SKM-1 treated with dmso at 0.1 percent for 144 hours (cell line): ENCODE data around the gene DUT.

Experiments used
- DNase-seq: peaks from one replicate; lab custom pipeline; 2025; ENCODE audit not compliant: unreplicated experiment; lab: John Stamatoyannopoulos, UW

DUT gene

DNA sequence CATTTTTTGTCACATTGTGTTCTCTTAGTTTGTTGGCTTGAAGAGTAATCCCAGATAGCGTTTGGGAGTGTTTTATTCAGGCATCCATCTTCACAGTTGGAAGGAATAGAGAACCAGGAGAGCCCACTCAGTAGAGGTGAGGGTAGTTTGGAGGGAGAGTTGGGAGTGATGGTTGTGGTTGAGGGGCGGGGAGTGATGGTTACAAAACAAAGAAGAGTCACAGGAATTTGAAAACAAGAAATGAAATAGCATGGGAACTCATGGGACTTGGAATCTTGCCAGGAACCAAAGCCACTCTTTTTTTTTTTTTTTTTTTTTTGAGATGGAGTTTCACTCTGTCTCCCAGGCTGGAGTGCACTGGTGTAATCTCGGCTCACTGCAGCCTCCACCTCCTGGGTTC, 36.3 kb downstream of the DUT start:
- no peak for DNase-seq

DNA sequence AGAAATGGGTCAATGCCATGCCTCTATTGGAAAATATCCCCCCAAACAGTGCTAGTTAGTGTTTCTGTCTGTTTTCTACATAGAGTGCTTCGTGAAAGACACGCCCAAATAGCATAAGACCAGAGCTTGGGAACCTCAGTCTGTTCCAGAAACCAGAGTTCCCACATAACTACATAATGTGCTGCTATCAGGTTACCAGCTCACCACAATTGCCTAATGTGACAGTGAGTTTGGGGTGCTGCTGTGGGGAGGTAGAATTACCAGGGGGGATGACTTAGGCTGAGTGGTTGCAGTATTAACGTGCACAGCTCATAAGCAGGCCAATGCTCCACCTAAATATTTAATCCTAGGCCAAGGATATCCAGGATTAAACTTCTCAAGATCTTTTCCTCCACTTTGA, 39.2 kb downstream of the DUT start:
- no peak for DNase-seq

DNA sequence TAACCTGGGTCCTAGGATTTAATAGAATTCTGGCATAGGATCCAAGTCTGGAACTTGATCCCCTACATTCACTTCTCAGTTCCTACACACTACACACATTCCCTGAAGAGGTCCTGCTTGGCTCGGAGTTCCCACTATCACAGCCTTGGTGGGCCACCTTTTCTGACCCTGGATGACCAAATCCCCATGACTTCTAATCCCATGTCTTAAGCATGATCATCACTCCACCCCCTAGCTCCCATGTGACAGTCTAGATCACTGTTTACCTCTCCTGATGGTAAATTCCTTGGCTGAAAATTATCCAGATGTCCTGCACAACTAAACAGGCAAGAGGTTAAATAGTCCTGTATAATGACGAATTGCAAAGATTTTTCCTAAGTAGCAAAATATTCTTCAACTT, 40.3 kb downstream of the DUT start:
- DNase-seq = no peak

DNA sequence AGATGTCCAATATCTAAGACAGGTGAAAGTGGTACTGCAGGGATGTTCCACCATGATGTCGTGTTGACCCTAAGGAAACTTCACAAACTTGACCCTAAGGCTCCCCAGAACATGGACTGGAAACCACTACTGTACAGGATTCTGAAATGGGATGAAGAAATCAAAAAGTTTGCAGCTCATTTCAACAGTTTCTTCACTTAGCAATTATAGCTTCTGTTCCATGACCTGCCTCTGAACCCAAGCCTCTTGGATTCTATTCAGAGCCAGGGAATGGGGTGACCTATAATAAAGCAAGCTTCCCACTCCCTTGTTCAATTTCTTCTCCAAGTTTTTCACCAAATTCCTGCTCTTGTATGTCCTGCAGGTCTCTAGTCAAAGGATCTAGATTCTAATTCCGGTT, 40.7 kb downstream of the DUT start:
- no peak for DNase-seq

DNA sequence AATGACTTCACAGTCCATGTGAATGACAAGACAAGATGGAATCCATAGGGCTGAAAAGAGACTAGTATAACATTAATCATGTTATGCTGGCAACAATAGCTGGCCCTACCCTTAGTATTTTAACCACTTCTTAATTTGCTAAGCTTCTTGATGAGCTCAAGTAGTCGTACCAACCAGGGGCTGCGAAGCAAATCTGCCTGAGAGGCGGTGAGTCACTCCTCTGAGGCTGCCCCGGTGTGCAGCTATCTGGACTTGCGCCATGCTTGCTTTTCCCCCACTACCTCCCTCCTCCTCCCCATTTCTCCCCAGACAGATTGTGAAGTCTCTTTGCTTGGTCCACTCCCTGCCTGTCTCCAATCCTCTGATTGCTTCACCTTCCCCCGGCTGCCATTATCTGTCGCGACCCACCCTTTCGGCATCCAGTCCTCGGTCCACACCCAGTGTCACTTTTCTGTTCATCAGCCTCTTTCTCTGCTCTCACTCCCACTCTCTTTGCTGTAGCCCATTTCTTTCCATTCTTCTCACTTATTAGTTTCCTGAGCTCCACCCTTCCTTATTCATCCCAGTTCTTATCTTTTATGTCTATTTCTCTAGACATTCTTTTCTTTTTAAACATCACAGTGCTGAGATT, 42.7 kb downstream of the DUT start:
- DNase-seq = no peak

DNA sequence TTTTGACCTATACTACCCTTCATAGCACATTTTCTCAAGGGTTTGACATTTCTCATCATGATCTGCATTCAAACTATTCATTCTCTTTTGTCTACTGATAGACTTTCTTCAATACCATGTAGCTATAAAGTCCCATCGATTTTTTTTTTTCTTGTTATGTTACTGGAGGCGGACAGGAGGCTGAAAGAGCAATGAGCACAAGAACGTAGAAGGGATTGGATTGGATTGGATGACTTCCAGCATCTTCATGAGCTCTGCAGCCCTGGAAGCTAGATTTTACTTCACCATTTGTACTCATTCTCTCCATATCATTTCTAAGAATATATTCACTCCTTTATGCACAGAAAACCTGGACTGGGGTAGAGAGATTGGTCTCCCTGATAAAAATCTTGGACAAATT, 43.2 kb downstream of the DUT start:
- no peak for DNase-seq

DNA sequence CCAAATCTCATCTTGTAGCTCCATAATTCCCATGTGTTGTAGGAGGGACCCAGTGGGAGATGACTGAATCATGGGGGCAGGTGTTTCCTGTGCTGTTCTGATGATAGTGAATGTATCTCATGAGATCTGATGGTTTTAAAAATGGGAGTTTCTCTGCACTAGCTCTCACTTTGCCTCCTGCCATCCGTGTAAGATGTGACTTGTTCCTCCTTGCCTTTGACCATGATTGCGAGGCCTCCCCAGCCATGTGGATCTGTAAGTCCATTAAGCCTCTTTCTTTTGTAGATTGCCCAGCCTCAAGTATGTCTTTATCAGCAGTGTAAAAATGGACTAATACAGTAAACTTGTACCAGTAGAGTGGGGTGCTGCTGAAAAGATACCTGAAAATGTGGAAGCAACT, 44.5 kb downstream of the DUT start:
- DNase-seq = no peak

DNA sequence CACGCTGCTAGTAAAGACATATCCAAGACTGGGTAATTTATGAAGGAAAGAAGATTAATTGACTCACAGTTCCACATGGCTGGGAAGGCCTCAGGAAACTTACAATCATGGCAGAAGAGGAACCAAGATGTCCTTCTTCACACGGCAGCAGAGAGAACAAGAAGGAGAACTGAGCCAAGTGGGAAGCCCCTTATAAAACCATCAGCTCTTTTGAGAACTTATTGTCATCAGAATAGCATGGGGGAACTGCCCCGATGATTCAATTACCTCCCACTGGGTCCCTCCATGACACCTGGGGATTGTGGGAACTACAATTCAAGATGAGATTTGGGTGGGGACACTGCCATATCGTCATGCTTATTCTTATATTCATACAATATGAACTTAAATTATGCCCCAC, 49.0 kb downstream of the DUT start:
- DNase-seq = no peak

DNA sequence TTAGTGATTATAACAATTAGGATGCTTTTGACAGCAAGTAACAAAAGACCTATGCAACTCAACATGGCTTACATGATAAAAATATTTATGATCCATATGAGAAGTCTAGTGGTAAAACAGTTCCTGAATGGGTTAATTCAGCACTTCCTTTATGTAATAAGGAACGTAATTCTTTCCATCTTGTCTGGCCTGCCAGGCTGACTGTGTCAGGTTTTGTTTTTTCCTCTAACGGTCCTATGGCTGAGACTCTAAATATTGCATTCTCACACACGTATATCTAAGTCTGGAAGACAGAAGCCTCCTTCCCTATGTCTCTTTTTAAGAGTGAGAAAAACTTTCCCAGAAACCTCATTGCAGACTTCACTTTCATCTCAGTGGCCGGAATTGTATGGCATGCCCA, 50.6 kb downstream of the DUT start:
- DNase-seq = no peak

DNA sequence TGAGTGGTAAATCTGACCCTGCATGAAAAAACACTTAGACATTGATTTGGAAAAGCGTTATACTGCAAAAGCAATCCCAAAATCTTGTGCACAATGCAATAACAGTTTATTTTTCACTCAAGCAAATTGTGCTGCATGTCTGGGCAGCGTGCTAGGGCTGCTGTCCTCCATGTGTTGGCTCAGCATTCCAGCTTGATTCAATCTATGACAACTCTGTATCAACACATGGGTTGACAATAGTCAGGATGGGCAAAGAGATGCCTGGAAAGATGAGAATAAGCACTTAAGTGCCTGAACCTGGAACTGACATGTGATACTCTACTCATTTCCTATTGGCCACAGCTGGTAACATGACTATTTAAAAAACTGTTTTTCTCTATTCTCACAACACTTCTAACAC, 51.8 kb downstream of the DUT start:
- DNase-seq = no peak

DNA sequence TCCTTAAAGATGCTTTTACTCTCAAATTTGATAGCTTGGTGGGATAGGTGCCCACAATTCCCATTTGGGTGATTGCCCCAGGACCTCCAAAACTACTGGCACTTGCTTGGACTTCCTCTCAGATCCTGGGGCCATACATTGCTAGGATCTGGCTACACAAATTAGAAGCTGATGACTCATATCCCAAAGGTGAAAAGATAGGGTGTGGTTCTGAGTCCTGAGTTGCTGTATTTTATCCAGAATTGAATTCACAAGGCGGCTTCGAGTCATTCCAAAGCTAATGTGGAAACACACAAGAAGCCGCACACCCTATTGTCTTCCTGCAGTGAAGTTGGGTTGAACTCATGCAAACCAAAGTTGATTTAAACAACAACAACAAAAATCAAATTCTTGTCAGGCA, 53.4 kb downstream of the DUT start:
- DNase-seq = no peak

DNA sequence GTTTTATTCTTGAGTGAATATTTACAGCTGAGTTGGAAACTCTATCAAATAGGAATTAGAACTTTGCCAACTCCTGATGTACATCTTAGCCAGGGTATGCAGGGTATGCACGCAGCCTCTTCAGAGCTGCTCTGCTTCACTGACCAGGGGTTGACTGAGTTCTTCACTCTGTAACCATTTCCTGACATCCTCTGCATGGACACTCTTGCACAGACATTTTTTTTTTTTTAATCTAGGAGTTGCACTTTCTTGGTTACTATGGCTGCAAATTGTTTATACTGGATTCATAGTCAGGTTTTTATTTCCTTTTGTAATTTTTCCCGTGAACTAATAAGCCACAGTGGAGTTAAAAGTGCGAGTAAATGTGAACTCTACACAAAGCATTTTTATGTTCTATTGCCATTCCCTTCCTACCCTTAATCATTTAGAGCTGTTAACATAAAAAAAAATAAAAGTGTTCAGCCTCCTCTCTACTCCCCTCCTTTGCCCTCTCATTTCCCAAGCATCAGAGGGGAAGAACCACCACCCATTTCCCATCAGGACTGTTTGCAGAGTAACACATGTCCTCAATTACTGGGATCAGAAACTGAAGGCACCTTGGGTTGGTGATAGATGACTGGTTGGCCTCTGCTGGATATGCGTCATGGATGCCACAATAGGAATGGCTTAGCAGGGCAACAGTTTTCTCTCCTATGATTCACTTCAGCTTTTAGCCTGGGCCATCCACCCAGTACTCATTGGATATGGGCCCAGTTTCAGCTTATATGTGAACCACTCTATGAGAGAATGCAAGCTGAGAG, 54.0 kb downstream of the DUT start:
- DNase-seq = no peak

DNA sequence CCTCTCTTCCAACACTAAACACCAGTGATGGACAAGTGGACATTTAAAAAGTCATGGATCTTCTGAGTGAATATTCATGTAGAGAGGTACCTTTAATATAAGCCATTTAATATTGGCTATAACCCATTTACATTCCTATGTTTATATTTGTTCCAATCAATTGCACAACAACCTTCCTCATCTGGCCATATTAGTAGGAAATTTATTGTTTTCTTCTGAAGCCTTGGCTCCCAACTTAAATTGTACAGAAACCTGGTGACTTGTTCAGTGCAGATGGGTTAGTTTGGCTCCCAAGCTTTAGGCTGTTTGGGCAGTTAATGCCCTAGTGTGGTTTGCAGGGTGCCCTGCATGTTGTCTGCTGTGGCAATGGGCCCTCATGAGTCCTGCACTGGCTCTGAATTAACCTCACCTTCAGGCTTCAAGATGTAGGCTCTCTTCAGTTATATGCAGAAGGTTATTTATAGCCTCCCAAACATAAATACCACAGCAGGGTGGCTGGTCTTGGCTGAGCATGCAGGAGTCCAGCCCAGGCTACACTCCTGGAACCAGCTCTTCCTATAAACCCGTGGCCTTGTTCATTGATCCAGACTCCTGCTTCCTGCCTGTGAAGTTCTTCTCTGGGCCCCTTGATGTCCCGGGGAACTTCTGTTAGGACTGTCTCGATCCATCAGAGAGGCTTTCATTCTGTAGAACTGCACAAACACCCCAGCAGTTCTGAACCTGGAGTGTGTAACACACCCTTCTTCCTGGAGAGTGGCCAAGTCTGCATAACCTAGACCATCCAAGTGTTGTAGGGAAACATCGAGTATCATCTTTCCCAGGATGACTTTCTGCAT, 57.0 kb downstream of the DUT start:
- DNase-seq = no peak

DNA sequence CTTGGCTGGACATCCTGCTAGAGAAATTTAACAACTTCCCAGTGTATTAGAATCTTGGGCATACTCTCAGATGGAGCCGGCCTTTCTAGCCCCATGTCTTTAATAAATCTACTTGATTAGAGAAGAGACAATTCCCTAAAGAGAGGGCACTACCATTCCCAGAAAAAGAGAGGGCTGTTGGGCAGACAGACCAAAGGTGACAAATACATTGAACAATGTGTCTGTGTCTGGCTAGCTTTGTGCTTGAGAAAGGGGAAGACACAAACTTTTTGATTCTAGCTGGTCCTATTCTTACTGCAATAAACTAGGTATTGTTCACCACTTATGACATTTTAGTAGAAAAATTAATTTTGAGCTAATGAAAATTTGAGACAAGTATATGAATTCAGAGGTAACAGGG, 57.7 kb downstream of the DUT start:
- no peak for DNase-seq

DNA sequence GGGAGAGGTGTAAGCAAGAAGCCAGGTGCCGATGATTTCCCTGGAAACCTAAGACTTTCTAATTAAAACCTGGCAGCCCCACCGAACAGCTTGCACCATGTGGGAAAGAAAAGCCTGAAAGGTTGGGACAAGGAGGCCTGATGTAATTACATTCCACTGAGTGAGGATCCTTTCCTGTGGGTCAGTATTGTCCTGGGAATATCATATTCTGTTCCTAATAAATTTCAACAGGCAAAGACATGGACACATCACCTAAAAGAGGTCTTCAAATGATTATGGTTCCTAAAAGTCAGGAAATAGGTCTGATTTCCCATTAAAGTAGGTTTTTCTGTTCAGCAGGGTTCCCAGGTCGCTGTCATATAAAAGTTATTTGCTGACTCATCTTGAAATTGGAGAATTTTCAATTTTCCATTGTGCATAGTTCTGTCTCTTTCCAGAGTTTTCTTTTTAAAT, 58.5 kb downstream of the DUT start:
- no peak for DNase-seq

DNA sequence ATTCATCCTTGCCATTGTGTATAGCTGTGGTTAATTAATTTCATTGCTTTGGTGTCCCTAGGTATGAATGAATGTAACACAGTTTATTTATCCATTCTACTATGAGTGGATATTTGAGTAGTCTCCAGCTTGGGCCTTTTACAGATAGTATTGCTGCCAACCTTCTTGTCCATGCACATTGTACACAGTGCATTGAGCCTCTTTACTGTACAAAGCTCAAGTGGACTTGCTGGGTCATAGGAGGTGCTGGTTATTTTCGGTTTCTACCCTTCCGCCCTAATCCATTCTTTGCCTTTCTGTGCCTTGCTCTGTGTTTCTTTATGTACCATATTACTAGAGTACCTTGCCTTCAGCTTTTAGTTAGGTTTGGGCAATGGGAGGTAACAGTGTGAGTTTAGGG, 60.7 kb downstream of the DUT start:
- DNase-seq = no peak

DNA sequence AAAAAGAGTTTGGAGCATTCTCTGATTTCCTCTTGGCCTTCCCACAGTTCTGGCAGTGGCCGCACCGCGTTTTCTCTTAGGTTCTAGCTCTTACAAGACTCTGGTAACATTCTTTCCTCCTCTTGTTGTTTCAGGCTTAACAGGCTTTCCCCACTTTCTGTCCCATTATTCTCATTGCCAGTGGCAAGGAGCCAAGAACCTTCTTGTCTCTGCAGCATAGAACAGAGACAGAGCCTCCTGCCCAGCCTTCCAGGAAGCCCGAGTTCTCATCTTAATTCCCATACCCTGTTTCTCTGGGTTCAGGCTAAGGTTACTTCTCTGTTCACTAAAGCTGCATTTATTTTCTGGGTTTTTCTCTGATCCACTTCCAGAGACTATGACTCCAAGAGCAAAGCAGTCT, 61.1 kb downstream of the DUT start:
- no peak for DNase-seq
